Heart left ventricle (tissue), 13 donors: ENCODE data around the gene ARHGAP26.

Experiments used
- CTCF ChIP-seq, 12 donors: fragments of 200-600 bp; sonication (generic) in 4 of 12; IDR thresholded peaks; one replicate each; pipeline versions ENCODE4 v1.5.0 to v1.8.0; 2018 to 2022; ENCODE audit warnings: antibody characterized with exemption in 12 of 12, mild to moderate bottlenecking in 5 of 12
- POLR2A ChIP-seq, 2 donors: fragments of 450-650 bp; IDR thresholded peaks; one replicate each; pipeline ENCODE4 v1.6.1; 2017; ENCODE audit warnings: antibody characterized with exemption in 2 of 2, mild to moderate bottlenecking in 2 of 2, moderate library complexity in 2 of 2
- donor health status: ischemic (EF 13 %, LVEDD 7.1; RV severe dilation, severe dysfunction).
- donor health status: DM: no; HTN: yes; CAD: no.
- donor health status: DM: no; HTN: no; CAD: no.
- donor health status: ischemic (EF 25% LVEDD 6.9; RV normal size, moderate dysfunction).
- donor health status: ischemic (EF 25% LVEDD 5.7; RV mildly dilated, moderate dysfunction).
- donor health status: ischemic (EF 35%, LVEDD 5.7; RV mildly dilated, moderate dysfunction).
- donor health status: nonischemic (EF 11% LVEDD 7.7; RV severe dilation, severe dysfunction).
- donor health status: DM: yes; HTN: yes; CAD: no.
- donor health status: PGD.
- donor health status: ischemic (EF 29% LVEDD 5.4; RV normal size, mild dysfunction).
- donor health status: nonischemic (EF 23%, LVEDD 6.1; RV moderate dilation, normal function).

GRCh38 chr5:143194713-143195112 is 424.5 kb downstream of the ARHGAP26 start:
- no peak for TF ChIP-seq CTCF (IDR thresholded peaks at IDR 0.05)
- no peak for TF ChIP-seq POLR2A (IDR thresholded peaks at IDR 0.05)
